Neural crest cell (in vitro differentiated cells): ENCODE results near the gene NUP42. TPM values are rescaled to one million over a fixed set of nuclear protein-coding genes. Genes with fewer than 3 reads are reported as not detected.

Experiments
- DNase-seq: peaks from one replicate; pipeline ENCODE4 v3.0.0; 2021; ENCODE audit warnings: low read depth, mixed read lengths, low spot score
- H3K27ac Mint-ChIP-seq: one replicate; pipeline ENCODE4 v1.8.0; 2021; ENCODE audit warnings: mild to moderate bottlenecking, mixed read lengths; ENCODE audit not compliant: unreplicated experiment
- H3K27me3 Mint-ChIP-seq: 2 replicates; pipeline ENCODE4 v1.8.0; 2021; ENCODE audit warnings: low read depth, mild to moderate bottlenecking, mixed read lengths
- H3K36me3 Mint-ChIP-seq: 2 replicates; pipeline ENCODE4 v1.8.0; 2021; ENCODE audit warnings: low read depth, mild to moderate bottlenecking, mixed read lengths
- H3K4me1 Mint-ChIP-seq: 2 replicates; pipeline ENCODE4 v1.8.0; 2021; ENCODE audit warnings: mixed read lengths
- H3K4me3 Mint-ChIP-seq: one replicate; pipeline ENCODE4 v1.8.0; 2021; ENCODE audit warnings: mild to moderate bottlenecking, mixed read lengths
- H3K9me3 Mint-ChIP-seq: 2 replicates; pipeline ENCODE4 v1.8.0; 2021; ENCODE audit warnings: mixed read lengths
- long read RNA-seq: library from polyadenylated mRNA; unstranded; transcript quantifications from one replicate; pipeline ENCODE4 v2.0.0, GENCODE V29; 2020
- total RNA-seq: library from RNA; stranded (reverse); gene quantifications from 2 replicates; pipeline ENCODE4 v1.2.1, GENCODE V29; 2021
- TF ChIP-seq, protein P1 (sequence below): fragments of 200-600 bp; sonication (generic); conservative IDR thresholded peaks from 2 replicates; pipeline ENCODE4 v1.5.0; 2021; ENCODE audit warnings: antibody characterized with exemption, mild to moderate bottlenecking

Gene NUP42
- 50.3 and 56.2 TPM in 2 replicates for total RNA-seq
- long read RNA-seq, transcript NUPL2-201 (7 exons, 1,795 nt) = major isoform, 89 of 117 reads
- long read RNA-seq, partial matches to known transcripts = 4 of 117 reads
- long read RNA-seq, other reads (novel, unspliced or antisense) = 18 of 117 reads

- Mint-ChIP-seq H3K36me3 (no peaks in the 10 kb centered on the region), H3K27me3 (no peaks in the 10 kb centered on the region), H3K9me3 (no peaks in the 10 kb centered on the region), H3K4me3 (peak within 1 kb of the TSS; percentile 89), H3K27ac (peak within 1 kb of the TSS; percentile 99), H3K4me1 (peaks cover 32% of the 10 kb centered on the region)
- TF ChIP-seq, protein P1, sequence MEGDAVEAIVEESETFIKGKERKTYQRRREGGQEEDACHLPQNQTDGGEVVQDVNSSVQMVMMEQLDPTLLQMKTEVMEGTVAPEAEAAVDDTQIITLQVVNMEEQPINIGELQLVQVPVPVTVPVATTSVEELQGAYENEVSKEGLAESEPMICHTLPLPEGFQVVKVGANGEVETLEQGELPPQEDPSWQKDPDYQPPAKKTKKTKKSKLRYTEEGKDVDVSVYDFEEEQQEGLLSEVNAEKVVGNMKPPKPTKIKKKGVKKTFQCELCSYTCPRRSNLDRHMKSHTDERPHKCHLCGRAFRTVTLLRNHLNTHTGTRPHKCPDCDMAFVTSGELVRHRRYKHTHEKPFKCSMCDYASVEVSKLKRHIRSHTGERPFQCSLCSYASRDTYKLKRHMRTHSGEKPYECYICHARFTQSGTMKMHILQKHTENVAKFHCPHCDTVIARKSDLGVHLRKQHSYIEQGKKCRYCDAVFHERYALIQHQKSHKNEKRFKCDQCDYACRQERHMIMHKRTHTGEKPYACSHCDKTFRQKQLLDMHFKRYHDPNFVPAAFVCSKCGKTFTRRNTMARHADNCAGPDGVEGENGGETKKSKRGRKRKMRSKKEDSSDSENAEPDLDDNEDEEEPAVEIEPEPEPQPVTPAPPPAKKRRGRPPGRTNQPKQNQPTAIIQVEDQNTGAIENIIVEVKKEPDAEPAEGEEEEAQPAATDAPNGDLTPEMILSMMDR = no peak
- peak; percentile 91 for DNase-seq
These were observed at the start of gene NUP42 for GRCh38 chr7:23181684-23182553. Gene NUP42 (plus strand): TSS chr7:23182048. CDS start chr7:23182086, 38 bp downstream.

DNA sequence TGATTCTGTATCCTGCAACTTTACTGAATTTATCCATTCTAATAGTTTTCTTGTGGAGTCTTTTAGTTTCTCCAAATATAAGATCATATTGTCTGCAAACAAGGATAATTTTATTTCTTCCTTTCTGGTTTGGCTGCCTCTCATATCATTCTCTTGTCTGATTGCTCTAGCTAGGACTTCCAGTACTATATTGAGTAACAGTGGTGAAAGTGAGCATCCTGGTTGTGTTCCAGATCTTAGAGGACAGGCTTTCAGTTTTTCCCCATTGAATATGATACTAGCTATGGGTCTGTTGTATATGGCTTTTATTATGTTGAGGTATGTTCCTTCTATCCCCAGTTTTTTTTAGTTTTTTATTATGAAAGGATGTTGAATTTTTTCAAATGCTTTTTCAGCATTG is 48.1 kb upstream of the NUP42 start:
- TF ChIP-seq, protein P1 = no peak
- Mint-ChIP-seq H3K4me1 (no peaks in the 10 kb centered on the region), H3K9me3 (peaks cover 12% of the 10 kb centered on the region), H3K4me3 (no peak overlapping the region), H3K27me3 (no peaks in the 10 kb centered on the region), H3K27ac (no peak overlapping the region), H3K36me3 (peaks cover 33% of the 10 kb centered on the region)
- no peak for DNase-seq

- Mint-ChIP-seq H3K36me3 (peaks cover 25% of the 10 kb centered on the region), H3K27ac (no peak overlapping the region)
These were observed 46.1 kb upstream of the NUP42 start for GRCh38 chr7:23135755-23136154.

DNA sequence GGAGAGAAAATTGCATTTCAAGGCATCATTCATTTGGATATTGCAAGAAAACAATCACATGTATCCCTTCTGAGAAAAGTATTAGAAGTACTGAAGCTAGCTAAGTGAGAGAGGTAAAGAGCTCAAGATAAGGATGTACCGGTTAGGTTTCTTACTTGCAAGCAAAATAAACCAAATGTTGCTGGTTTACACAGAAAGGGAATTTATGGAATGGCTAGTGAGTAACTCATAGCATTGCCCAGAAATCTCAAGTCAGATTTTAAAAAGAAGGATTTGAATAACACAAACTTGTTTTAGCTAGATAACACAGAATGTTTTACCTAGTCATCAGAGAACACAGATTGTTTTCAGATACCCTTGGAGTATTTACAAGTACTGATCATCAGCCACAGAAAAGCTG is 45.6 kb upstream of the NUP42 start:
- Mint-ChIP-seq H3K27ac (no peak overlapping the region), H3K9me3 (peaks cover 12% of the 10 kb centered on the region), H3K36me3 (peaks cover 26% of the 10 kb centered on the region), H3K27me3 (no peaks in the 10 kb centered on the region), H3K4me3 (no peak overlapping the region), H3K4me1 (no peaks in the 10 kb centered on the region)
- TF ChIP-seq, protein P1 = no peak
- DNase-seq = no peak

More at GRCh38 chr7:23135755-23136154, 46.1 kb upstream of the NUP42 start:
- DNase-seq = no peak
- TF ChIP-seq, protein P1 = no peak
- Mint-ChIP-seq H3K4me3 (no peak overlapping the region), H3K9me3 (peaks cover 12% of the 10 kb centered on the region), H3K4me1 (no peaks in the 10 kb centered on the region), H3K27me3 (no peaks in the 10 kb centered on the region)

- Mint-ChIP-seq H3K9me3 (no peaks in the 10 kb centered on the region), H3K27me3 (no peaks in the 10 kb centered on the region), H3K36me3 (peaks cover 7% of the 10 kb centered on the region), H3K4me1 (no peaks in the 10 kb centered on the region), H3K27ac (no peak overlapping the region), H3K4me3 (no peak overlapping the region)
- TF ChIP-seq, protein P1 = no peak
- DNase-seq = no peak
These were observed 24.2 kb upstream of the NUP42 start for GRCh38 chr7:23157679-23158078.
